ENCODE measurements around the gene C11orf21.

Gene C11orf21

DNA sequence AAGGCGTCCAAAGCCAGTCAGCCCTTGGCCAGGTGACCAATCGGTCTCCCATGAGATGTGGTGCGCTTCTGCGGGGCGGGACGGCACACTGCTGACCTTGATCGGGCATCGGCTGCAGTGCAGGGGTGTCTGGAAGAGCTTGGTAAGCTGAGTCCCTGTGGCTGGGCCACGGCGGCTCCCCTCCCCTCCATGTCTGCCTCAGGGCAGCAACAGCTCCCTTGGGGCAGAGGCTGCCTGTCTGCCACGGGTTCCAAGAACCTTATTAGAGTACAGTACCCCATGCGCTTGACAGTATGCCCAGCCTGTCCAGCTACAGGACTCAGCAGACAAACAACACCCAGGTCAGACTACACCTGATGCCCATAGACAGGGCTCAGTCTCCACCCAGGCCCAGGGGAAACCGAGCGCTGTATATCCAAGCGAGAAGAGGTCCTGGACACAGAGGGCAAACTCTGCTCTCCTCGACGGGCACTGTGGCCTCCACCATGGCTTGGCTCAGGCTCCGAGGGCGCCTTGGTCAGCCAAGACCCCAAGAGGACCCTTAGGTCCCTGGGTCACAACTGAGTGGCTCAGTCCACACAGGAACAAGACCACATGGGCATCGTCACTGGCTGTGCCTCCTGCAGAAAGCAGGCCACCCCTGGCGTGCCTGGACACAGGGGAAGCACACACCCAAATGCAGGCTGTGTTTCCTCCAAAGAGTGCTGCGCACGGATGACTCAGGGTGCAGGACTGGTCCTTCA, 19.0 kb upstream of the C11orf21 start:
- no peak for DNase-seq

- no peak for DNase-seq
Measured at GRCh38 chr11:2319791-2320472, 18.2 kb upstream of the C11orf21 start.

GRCh38 chr11:2318707-2319106, 17.0 kb upstream of the C11orf21 start:
- DNase-seq = no peak

DNA sequence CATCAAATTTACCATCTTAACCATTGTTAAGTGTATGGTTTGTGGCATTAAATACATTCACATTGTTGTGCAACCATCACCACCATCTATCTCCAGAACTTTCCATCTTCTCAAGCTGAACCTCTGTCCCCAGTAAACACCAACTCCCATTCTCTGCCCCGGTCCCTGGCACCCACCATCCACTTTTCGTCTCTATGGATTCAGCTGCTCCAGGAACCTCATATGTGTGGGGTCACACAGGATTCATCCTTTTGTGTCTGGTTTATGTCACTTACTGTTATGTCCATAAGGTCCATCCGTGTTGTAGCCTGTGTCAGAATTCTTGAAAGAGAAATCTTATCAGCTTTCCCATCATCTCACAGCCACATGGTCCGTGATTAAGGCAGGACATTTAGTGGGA, 16.4 kb upstream of the C11orf21 start:
- DNase-seq = no peak

DNA sequence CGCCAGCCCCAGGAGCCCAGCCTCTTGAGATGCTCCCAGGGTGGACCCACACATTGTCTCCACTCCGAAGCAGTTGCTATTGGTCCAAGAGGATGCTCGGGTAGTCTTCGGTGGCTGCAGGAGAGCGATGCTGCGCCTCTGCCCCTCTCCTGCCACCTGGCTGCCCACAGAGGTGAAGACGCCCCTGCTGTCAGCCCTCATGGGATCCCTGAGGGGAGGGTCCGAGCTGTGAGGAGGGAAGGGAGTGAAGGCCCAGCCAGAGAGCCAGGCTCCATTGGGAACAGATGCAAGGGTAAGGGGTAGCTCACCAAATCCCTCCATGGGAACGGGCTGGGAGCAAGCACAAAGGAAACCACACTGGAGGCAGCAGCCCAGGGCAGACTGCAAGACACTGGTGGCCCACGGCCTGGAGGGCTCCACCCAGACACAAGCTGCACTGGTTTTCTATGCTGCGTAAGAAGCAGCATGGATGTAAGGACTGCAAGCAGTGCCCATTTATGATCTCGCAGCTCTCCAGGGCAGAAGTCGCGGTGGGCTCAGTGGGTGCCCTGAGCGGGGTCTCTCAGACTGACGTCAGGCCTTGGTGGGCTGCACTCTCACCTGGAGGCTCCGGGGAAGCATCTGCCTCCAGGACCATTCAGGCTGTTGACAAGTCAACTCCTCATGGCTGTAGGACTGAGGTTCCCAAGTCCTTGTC, 15.8 kb upstream of the C11orf21 start:
- DNase-seq = no peak

GRCh38 chr11:2316963-2317244, 15.2 kb upstream of the C11orf21 start:
- DNase-seq = no peak

- DNase-seq = no peak
Measured at GRCh38 chr11:2316169-2316962, 14.6 kb upstream of the C11orf21 start.

DNA sequence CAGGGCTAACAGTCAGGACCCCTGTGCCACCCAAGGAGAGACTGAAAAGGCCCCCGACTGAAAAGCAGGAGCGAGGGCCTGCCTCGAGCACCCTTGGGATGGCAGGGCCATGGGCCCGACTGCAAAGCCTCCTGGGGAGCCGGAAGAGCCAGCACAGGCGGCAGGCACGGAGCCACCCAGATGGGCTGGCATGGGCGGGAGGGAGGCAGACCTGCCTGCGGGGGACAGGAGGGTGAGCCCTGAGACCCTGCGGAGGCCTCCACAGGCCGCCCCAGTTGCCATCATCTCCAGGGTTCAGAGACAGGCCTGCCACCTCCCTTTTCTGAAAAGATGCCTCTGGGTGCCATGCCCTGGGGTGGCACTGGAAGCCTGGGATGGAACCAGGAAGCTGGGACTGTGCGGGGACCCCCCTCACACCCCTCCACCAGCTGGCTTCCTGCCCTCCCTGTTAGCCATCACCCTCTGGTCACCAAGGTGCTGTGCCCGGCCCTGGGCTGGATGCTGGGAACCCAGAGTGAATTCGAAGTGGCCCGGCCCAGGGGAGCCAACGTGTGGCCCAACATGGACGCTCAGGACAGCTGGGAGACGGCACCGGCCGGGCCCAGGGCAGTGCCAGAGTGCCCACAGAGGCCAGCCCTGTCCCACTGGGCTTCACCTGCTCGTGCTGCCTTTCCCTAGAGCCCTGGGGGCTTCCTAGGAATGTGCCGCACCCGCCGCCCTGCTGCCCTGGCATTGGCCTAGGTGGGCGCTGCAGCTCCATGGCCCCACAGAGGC, 13.9 kb upstream of the C11orf21 start:
- DNase-seq = no peak

DNA sequence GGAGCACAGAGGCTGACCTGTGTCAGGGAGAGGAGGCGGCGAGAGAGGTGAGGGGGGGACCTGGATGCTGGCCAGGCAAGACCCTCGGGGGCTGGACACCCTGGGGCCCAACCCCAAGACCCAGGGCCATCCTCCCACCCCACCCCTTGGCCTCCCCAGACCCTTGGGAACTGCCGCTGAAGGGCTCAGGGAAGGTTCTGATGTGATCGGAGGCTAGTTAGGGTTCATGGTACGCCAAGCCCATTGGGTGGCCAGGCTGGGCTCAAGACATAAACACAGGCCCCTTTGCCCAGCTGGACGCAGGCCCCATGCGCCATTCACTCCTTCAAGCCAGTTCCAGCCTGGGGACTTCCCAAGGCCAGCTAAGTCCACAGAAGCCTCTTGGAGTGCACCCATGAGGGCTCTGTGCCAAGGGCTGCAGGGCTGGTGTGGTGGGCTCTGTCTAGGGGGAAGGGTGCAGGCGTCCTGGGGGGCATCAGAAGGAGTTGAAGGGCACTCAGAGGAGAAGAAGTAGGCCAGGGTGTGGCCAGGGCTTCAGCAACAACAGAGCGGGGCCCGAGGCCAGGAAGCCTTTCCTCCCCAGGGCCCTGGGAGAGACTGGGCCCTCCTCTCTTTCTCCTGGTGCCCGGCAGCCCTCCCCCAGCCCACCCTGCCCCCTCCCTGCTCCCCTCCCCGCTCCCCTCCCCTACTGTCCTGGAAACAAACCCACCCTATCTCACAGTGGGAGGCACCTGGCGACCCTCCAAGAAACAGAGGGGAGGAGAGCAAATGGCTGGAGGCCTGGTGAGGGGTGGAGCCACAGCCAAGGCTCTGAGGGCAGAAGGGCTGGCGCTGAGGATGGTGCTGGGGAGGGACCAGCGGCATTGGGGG, 13.0 kb upstream of the C11orf21 start:
- DNase-seq = no peak

DNA sequence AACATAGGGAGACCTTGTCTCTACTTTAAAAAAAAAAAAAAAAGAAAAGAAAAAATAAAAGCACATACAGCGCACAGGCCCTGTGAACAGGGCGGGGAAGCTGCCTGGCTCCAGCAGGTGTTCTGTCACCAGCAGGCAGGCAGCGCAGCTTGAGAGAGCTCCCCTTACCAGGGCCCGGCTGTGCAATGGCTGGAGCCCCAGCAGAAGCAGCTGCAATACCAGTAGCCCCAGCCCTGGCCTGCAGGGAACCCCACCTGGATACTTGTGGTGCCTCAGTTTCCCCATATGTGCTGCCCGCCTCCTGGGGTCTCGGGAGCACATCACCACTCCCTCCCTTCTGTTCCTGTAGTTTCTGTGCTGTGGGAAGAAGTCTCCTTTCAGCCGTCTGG, 12.4 kb upstream of the C11orf21 start:
- no peak for DNase-seq

DNA sequence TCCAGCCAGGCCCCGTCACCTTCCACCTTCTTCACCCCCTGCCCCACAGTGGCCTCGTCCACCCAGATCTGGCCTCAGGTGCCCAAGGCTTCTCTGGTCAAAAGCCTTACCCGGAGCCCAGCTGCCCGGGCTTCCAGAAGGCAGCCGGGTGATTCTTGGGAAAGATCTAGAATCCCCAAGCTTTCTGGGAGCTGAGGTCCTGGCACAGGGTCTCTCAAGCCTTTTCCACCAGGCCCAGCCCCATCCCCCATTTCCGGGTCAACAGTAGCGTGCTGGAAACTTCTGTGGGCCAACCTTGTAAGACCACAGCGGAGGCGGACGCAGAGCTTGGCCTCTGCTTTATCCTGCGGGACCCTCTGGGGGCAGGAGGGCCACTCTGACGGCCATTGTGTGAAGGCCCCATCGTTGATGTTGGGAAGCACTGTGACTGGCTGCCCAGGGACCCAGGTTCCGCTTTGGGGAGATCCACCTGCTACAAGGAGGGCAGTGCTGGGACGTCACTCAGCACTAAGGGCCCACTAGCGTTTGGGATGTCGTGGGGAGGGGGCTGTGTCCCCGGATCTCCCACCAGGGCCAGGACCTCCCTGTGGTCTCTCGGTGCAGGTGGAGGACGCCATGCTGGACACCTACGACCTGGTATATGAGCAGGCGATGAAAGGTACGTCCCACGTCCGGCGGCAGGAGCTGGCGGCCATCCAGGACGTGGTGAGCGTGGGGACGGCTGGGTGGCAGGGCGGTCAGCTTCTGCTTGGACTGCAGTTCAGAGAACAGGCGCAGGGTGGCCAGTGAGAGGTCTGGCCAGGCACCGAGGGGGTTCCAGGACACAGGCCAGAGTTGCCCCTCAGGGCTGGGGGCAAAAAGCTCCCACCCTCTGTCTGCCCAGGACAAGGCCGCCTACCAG, 11.6 kb upstream of the C11orf21 start:
- no peak for DNase-seq

DNA sequence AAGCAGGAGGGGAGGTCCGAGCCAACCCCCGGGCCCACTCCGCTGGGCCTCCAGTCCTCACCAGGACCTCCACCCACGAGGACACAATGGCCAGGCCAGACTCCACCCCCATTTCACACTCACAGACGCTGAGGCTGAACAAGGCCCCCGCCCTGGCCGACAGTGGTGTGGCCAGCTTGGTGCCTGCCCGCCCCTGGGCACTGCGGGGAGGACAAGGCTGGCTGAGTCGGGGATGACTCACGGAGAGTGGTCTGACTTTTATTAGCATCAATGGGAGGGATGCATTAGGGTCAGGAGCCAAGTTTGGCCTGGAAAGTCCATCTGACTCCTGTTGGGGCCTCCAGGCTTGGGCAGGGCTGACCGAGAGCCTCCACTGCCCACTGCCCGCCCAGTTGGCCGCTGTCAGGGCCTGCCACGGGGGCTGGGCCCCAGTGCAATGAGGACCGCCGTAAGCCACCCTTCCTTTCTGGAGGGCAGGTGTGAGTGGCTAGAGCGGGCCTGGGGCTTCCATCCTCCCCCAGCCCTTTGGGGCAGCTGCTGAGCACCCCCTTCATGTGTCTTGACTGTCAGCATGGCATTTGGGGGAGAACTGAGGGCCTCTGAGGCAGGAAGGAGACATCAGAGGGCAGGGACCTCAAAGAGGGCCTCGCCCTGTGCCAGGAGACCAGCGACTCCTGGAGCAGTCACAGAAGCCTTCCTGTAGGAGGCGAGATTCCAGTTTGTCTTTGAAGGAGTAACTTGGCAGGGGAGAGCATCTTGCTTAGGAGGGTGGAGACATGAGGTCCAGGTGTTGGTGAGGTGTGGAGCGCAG, 10.7 kb upstream of the C11orf21 start:
- no peak for DNase-seq

DNA sequence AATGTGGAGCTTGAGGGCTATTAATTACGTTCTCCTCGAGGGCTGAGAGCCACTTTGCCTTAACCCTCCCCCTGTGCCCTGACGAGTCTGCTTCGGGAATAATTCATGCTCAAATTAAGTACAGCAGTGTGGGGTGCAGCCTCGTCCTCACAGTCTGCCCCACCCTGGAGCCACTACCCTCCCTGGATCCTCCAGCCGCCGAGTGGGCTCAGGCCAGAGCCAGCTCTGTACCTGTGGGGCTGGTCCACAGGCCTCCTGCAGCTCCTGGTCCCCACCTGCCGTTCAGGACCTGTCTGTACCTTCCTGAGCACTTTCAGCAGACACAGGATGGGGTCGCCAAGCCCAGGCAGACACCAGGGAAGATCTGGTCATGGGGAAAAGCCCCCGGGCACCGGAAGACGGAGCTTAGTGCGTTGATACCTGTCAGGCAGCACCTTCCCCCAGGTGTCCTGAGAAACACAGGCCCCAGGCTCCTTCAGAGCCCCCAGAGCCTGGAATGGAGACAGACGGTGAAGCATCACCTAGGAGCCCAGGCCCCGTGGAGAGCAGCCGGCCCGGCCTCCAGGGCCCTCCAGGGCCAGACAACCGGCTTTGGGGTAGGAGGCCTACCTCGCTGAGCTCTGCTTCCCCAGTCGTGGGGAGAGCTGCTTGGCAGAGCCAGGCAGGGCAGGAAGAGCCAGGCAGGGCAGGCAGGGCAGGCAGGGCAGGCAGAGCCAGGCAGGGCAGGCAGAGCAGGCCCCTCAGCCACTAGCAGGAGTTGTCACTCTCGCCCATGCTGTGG, 9.8 kb upstream of the C11orf21 start:
- DNase-seq = no peak

- DNase-seq = no peak
Measured at GRCh38 chr11:2310786-2311352, 9.2 kb upstream of the C11orf21 start.

GRCh38 chr11:2310073-2310785, 8.5 kb upstream of the C11orf21 start:
- no peak for DNase-seq

- no peak for DNase-seq
Measured at GRCh38 chr11:2309251-2310072, 7.7 kb upstream of the C11orf21 start.

DNA sequence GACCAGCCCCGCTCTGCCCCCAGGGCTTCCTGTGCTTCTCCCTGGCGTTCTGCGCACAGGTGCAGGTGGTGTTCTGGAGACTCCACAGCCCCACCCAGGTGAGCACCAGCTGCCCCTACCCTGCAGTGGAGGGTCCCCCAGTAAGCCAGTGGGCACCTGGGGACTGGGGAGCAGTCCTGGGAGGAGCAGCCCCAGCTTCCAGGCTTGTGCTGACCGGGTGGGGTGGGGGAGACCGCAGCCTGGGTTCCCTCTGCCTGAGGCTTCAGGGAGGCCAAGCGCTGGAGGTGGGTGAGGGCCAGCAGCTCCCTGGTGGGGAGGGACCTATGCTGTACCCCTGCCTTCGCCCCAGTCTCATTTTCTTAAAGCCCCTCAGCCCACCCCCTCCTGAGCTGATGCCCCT, 7.0 kb upstream of the C11orf21 start:
- DNase-seq = no peak
